ENCODE data around the gene RUFY1. TPM values are rescaled to one million over a fixed set of nuclear protein-coding genes. Genes with fewer than 3 reads are reported as not detected.

RUFY1 gene
- total RNA-seq, 1 experiment from 2014 or later: 34.0 TPM

GRCh38 chr5:179505636-179506261 is 44.6 kb upstream of the RUFY1 start (continued):
- TF ChIP-seq RELA (CRISPR knock-in tag; IDR thresholded peaks at IDR 0.05; ENCODE audit: borderline replicate concordance): no peak
- no peak for TF ChIP-seq FOXJ3 (CRISPR knock-in tag; IDR thresholded peaks at IDR 0.05; ENCODE audit: borderline replicate concordance)
- no peak for TF ChIP-seq ATF2 (CRISPR knock-in tag; IDR thresholded peaks at IDR 0.05; ENCODE audit: borderline replicate concordance, low read depth)
- no peak for TF ChIP-seq NR2C2 (CRISPR knock-in tag; IDR thresholded peaks at IDR 0.05)
- TF ChIP-seq ARID4B (CRISPR knock-in tag; IDR thresholded peaks at IDR 0.05; ENCODE audit: borderline replicate concordance): no peak
- no peak for TF ChIP-seq CDX4 (CRISPR knock-in tag; IDR thresholded peaks at IDR 0.05; ENCODE audit: borderline replicate concordance)
- no peak for TF ChIP-seq ZNF423 (CRISPR knock-in tag; IDR thresholded peaks at IDR 0.05)
- TF ChIP-seq E2F1 (CRISPR knock-in tag; IDR thresholded peaks at IDR 0.05): no peak
- no peak for TF ChIP-seq SP1 (CRISPR knock-in tag; conservative IDR thresholded peaks at IDR 0.05)
- no peak for TF ChIP-seq ATF6 (CRISPR knock-in tag; IDR thresholded peaks at IDR 0.05)
- TF ChIP-seq CREB1 (CRISPR knock-in tag; IDR thresholded peaks at IDR 0.05): no peak
- no peak for TF ChIP-seq FOXP1 (CRISPR knock-in tag; IDR thresholded peaks at IDR 0.05; ENCODE audit: borderline replicate concordance)
- no peak for TF ChIP-seq ZBTB21 (CRISPR knock-in tag; IDR thresholded peaks at IDR 0.05; ENCODE audit: borderline replicate concordance)
- no peak for TF ChIP-seq MYBL2 (CRISPR knock-in tag; IDR thresholded peaks at IDR 0.05)
- TF ChIP-seq MXD4 (CRISPR knock-in tag; IDR thresholded peaks at IDR 0.05; ENCODE audit: borderline replicate concordance): no peak

GRCh38 chr5:179509239-179509638 is 41.1 kb upstream of the RUFY1 start:
- Mint-ChIP-seq H3K9me3 (peaks cover 3% of the 10 kb centered on the region), H3K27me3 (ENCODE audit: low read depth) (no peaks in the 10 kb centered on the region), H3K4me1 (peaks cover 20% of the 10 kb centered on the region), H3K36me3 (no peaks in the 10 kb centered on the region), H3K4me3 (no peak overlapping the region), H3K27ac (no peak overlapping the region)
- POLR2A ChIA-PET: no interaction called here
- CTCF ChIA-PET: no interaction called here
- ATAC-seq: no peak
- DNase-seq (ENCODE audit: low spot score): no peak
- TF ChIP-seq FOXJ3 (CRISPR knock-in tag; IDR thresholded peaks at IDR 0.05; ENCODE audit: borderline replicate concordance) (no peak), IRF2 (CRISPR knock-in tag; IDR thresholded peaks at IDR 0.05; ENCODE audit: borderline replicate concordance, low read depth) (no peak), ATF2 (CRISPR knock-in tag; IDR thresholded peaks at IDR 0.05; ENCODE audit: borderline replicate concordance, low read depth) (no peak), HMGXB4 (CRISPR knock-in tag; IDR thresholded peaks at IDR 0.05) (no peak), GABPB1 (CRISPR knock-in tag; IDR thresholded peaks at IDR 0.05) (no peak), ZNF281 (CRISPR knock-in tag; IDR thresholded peaks at IDR 0.05) (no peak)
